ENCODE measurements around the gene GDI1.

Gene GDI1

GRCh38 chrX:154408659-154409221 is 28.2 kb upstream of the GDI1 start:
- no peak for DNase-seq (ENCODE audit: low read depth in 2 of 2)

GRCh38 chrX:154409222-154409871 is 27.6 kb upstream of the GDI1 start, which contains the start of gene DNASE1L1:
DNASE1L1 (minus strand) TSS chrX:154409254; CDS start chrX:154405568, 3,686 bp downstream.
- DNase-seq (ENCODE audit: low read depth in 2 of 2) = peak in 1 of 2 donors; percentile 38

- peak in 1 of 2 donors; percentile 44 for DNase-seq (ENCODE audit: low read depth in 2 of 2)
Measured at GRCh38 chrX:154411981-154412340, 25.0 kb upstream of the GDI1 start.

GRCh38 chrX:154412468-154412867 is 24.5 kb upstream of the GDI1 start:
- DNase-seq (ENCODE audit: low read depth in 2 of 2) = no peak

GRCh38 chrX:154413142-154413541 is 23.8 kb upstream of the GDI1 start:
- no peak for DNase-seq (ENCODE audit: low read depth in 2 of 2)

GRCh38 chrX:154417157-154417556 is 19.8 kb upstream of the GDI1 start:
- DNase-seq (ENCODE audit: low read depth in 2 of 2) = no peak

GRCh38 chrX:154419189-154419588 is 17.8 kb upstream of the GDI1 start:
- no peak for DNase-seq (ENCODE audit: low read depth in 2 of 2)

GRCh38 chrX:154419688-154420401 is 17.1 kb upstream of the GDI1 start:
- DNase-seq (ENCODE audit: low read depth in 2 of 2) = no peak

GRCh38 chrX:154420402-154420756 is 16.6 kb upstream of the GDI1 start:
- no peak for DNase-seq (ENCODE audit: low read depth in 2 of 2)

- DNase-seq (ENCODE audit: low read depth in 2 of 2) = no peak
Measured at GRCh38 chrX:154426916-154427770, 9.8 kb upstream of the GDI1 start.

- peak; percentile 72 to 83 for DNase-seq (ENCODE audit: low read depth in 2 of 2)
Measured at GRCh38 chrX:154428176-154429171, 8.5 kb upstream of the GDI1 start, which contains the start of gene ATP6AP1. ATP6AP1 (plus strand) TSS chrX:154428677; CDS start chrX:154428693, 16 bp downstream.

- no peak for DNase-seq (ENCODE audit: low read depth in 2 of 2)
Measured at GRCh38 chrX:154429711-154430110, 7.2 kb upstream of the GDI1 start.

GRCh38 chrX:154430479-154430878 is 6.5 kb upstream of the GDI1 start:
- no peak for DNase-seq (ENCODE audit: low read depth in 2 of 2)

- no peak for DNase-seq (ENCODE audit: low read depth in 2 of 2)
Measured at GRCh38 chrX:154430916-154431315, 6.0 kb upstream of the GDI1 start.

- DNase-seq (ENCODE audit: low read depth in 2 of 2) = no peak
Measured at GRCh38 chrX:154431341-154431740, 5.6 kb upstream of the GDI1 start.

- DNase-seq (ENCODE audit: low read depth in 2 of 2) = no peak
Measured at GRCh38 chrX:154432210-154432609, 4.7 kb upstream of the GDI1 start.

GRCh38 chrX:154433605-154434004 is 3.3 kb upstream of the GDI1 start:
- DNase-seq (ENCODE audit: low read depth in 2 of 2) = no peak

GRCh38 chrX:154434394-154435168 is 2.4 kb upstream of the GDI1 start:
- no peak for DNase-seq (ENCODE audit: low read depth in 2 of 2)

- no peak for DNase-seq (ENCODE audit: low read depth in 2 of 2)
Measured at GRCh38 chrX:154435171-154435733, 1.7 kb upstream of the GDI1 start.

All from stimulated activated CD8-positive, alpha-beta memory T cell treated with anti-CD3 and anti-CD28 coated beads, Interleukin-7, amount 100 ng/mL, for 4 hours (primary cell).